RKO (cell line): ENCODE measurements around the gene PRL.

Experiments
- DNase-seq: peaks from one replicate; pipeline ENCODE4 v3.0.0-alpha.2; 2016; ENCODE audit warnings: low spot score

Gene PRL

GRCh38 chr6:22296936-22297335 lies at the start of gene PRL:
Gene PRL, minus strand, starts transcription at chr6:22297036. Its CDS starts 54 bp downstream, at chr6:22296982.
- no peak for DNase-seq

- no peak for DNase-seq
Observed at GRCh38 chr6:22343864-22344263, 47.0 kb upstream of the PRL start.

- no peak for DNase-seq
Observed at GRCh38 chr6:22334778-22335177, 37.9 kb upstream of the PRL start.

GRCh38 chr6:22333802-22334201 lies 37.0 kb upstream of the PRL start:
- no peak for DNase-seq

GRCh38 chr6:22332711-22333110 lies 35.9 kb upstream of the PRL start:
- DNase-seq = no peak

- no peak for DNase-seq
Observed at GRCh38 chr6:22332216-22332615, 35.4 kb upstream of the PRL start.

GRCh38 chr6:22330941-22331340 lies 34.1 kb upstream of the PRL start:
- no peak for DNase-seq

GRCh38 chr6:22328474-22328873 lies 31.6 kb upstream of the PRL start:
- DNase-seq = no peak

GRCh38 chr6:22327881-22328280 lies 31.0 kb upstream of the PRL start:
- no peak for DNase-seq

GRCh38 chr6:22326500-22326899 lies 29.7 kb upstream of the PRL start:
- DNase-seq = no peak

GRCh38 chr6:22325481-22325880 lies 28.6 kb upstream of the PRL start:
- no peak for DNase-seq

GRCh38 chr6:22323848-22324247 lies 27.0 kb upstream of the PRL start:
- no peak for DNase-seq

- DNase-seq = no peak
Observed at GRCh38 chr6:22322103-22323030, 25.5 kb upstream of the PRL start.

- DNase-seq = peak; percentile 19
Observed at GRCh38 chr6:22320750-22321149, 23.9 kb upstream of the PRL start.

GRCh38 chr6:22318404-22318803 lies 21.6 kb upstream of the PRL start:
- no peak for DNase-seq

- DNase-seq = no peak
Observed at GRCh38 chr6:22313796-22314195, 17.0 kb upstream of the PRL start.

- DNase-seq = no peak
Observed at GRCh38 chr6:22308939-22309338, 12.1 kb upstream of the PRL start.

- DNase-seq = no peak
Observed at GRCh38 chr6:22306741-22307466, 10.1 kb upstream of the PRL start.

- DNase-seq = no peak
Observed at GRCh38 chr6:22302838-22303237, 6.0 kb upstream of the PRL start.

- no peak for DNase-seq
Observed at GRCh38 chr6:22300273-22300998, 3.6 kb upstream of the PRL start.

GRCh38 chr6:22298475-22298890 lies 1.6 kb upstream of the PRL start:
- DNase-seq = no peak

- DNase-seq = no peak
Observed at GRCh38 chr6:22296067-22296466, 769 bp downstream of the PRL start.

- DNase-seq = no peak
Observed at GRCh38 chr6:22295145-22295544, 1.7 kb downstream of the PRL start.
